HEK293T (cell line): Measurements from ENCODE around the gene ABL2.

ENCODE experiments used
- ARNT ChIP-seq: fragments of 450-650 bp; IDR thresholded peaks from 2 replicates; pipeline ENCODE4 v1.6.1; 2017; ENCODE audit warnings: mild to moderate bottlenecking
- BHLHE40 ChIP-seq: fragments of 450-650 bp; IDR thresholded peaks from 2 replicates; pipeline ENCODE4 v1.6.1; 2016; ENCODE audit warnings: mild to moderate bottlenecking, moderate library complexity, borderline replicate concordance
- FOXA1 ChIP-seq: fragments of 450-650 bp; IDR thresholded peaks from 2 replicates; pipeline ENCODE4 v1.6.1; 2016; ENCODE audit warnings: mild to moderate bottlenecking
- FOXK2 ChIP-seq: fragments of 450-650 bp; IDR thresholded peaks from 2 replicates; pipeline ENCODE4 v1.6.1; 2016; ENCODE audit warnings: mild to moderate bottlenecking
- FOXM1 ChIP-seq: fragments of 450-650 bp; IDR thresholded peaks from 2 replicates; pipeline ENCODE4 v1.6.1; 2017; ENCODE audit warnings: mild to moderate bottlenecking, borderline replicate concordance
- L3MBTL2 ChIP-seq: fragments of 450-650 bp; conservative IDR thresholded peaks from 2 replicates; pipeline ENCODE4 v1.6.1; 2016; ENCODE audit warnings: mild to moderate bottlenecking
- LEF1 ChIP-seq: fragments of 450-650 bp; IDR thresholded peaks from 2 replicates; pipeline ENCODE4 v1.6.1; 2017; ENCODE audit warnings: mild to moderate bottlenecking, borderline replicate concordance
- NFRKB ChIP-seq: fragments of 450-650 bp; IDR thresholded peaks from 2 replicates; pipeline ENCODE4 v1.6.1; 2016; ENCODE audit warnings: mild to moderate bottlenecking, moderate library complexity
- SP1 ChIP-seq: fragments of 450-650 bp; IDR thresholded peaks from 2 replicates; pipeline ENCODE4 v1.6.1; 2017
- TARDBP ChIP-seq: fragments of 450-650 bp; IDR thresholded peaks from 2 replicates; pipeline ENCODE4 v1.6.1; 2016

DNA sequence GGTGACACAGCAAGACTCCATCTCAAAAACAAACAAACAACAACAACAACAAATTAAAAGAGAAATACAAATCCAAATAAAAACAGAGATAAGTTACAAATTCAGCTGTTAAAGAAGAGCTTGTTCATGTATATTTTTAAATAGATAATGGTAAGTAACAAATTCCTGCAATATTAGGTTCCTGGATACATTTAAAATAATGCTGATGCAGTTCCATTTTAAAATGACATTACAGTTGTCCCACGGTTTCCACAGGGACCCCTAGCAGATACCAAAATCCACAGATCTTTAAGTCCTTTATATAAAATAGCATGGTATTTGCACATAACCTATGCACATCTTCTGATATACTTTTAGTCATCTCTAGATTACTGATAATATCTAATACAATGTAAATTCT is 61.5 kb downstream of the ABL2 start:
- no peak for TF ChIP-seq FOXA1
- no peak for TF ChIP-seq ARNT
- TF ChIP-seq BHLHE40 = no peak
- TF ChIP-seq SP1 = no peak
- TF ChIP-seq LEF1 = no peak
- TF ChIP-seq NFRKB = no peak
- TF ChIP-seq TARDBP = no peak
- TF ChIP-seq FOXK2 = no peak
- TF ChIP-seq FOXM1 = no peak
- TF ChIP-seq L3MBTL2 = no peak
